Left ventricle myocardium inferior (tissue), 1 donor: ENCODE results near the gene GAB2. TPM values are rescaled to one million over a fixed set of nuclear protein-coding genes. Genes with fewer than 3 reads are reported as not detected.
A peak's percentile ranks its signal among the peaks of the same experiment; 100 is the strongest.

Source experiments
- DNase-seq: peaks from one replicate; pipeline ENCODE4 v3.0.0-alpha.2; 2020
- H3K27ac ChIP-seq: fragments of 200-600 bp; replicated peaks from 2 replicates; pipeline ENCODE4 v1.8.0; 2021
- H3K27me3 ChIP-seq: fragments of 200-600 bp; 2 replicates; pipeline ENCODE4 v1.8.0; 2021; ENCODE audit warnings: low read depth
- H3K36me3 ChIP-seq: fragments of 200-600 bp; 2 replicates; pipeline ENCODE4 v1.8.0; 2021
- H3K4me1 ChIP-seq: fragments of 200-600 bp; 2 replicates; pipeline ENCODE4 v1.8.0; 2021
- H3K4me3 ChIP-seq: fragments of 200-600 bp; 2 replicates; pipeline ENCODE4 v1.8.0; 2021; ENCODE audit warnings: mild to moderate bottlenecking, moderate library complexity
- H3K9me3 ChIP-seq: fragments of 200-600 bp; replicated peaks from 2 replicates; pipeline ENCODE4 v1.8.0; 2021
- intact Hi-C: fragments of 100-400 bp; cut with micrococcal nuclease; formaldehyde crosslinking; loops from one replicate; pipeline ENCODE4 v1.11.0; 2022
- total RNA-seq: library from RNA; stranded (reverse); fragmentation: NEBNext Ultra II Directional; extraction: Animal tissue kit (Norgen Biotek cat#: 25700); gene quantifications from one replicate; pipeline ENCODE4 v1.2.1, GENCODE V29; 2021
- TF ChIP-seq, protein P1 (sequence below): fragments of 200-600 bp; IDR thresholded peaks from 2 replicates; pipeline ENCODE4 v1.8.0; 2021; ENCODE audit warnings: antibody characterized with exemption, mild to moderate bottlenecking, borderline replicate concordance
- donor health status: DM: no; HTN: yes; CAD: no; lungs with severe emphysema.

Gene GAB2
- total RNA-seq, 1 donor from 2014 or later, result 27.4 TPM

DNA sequence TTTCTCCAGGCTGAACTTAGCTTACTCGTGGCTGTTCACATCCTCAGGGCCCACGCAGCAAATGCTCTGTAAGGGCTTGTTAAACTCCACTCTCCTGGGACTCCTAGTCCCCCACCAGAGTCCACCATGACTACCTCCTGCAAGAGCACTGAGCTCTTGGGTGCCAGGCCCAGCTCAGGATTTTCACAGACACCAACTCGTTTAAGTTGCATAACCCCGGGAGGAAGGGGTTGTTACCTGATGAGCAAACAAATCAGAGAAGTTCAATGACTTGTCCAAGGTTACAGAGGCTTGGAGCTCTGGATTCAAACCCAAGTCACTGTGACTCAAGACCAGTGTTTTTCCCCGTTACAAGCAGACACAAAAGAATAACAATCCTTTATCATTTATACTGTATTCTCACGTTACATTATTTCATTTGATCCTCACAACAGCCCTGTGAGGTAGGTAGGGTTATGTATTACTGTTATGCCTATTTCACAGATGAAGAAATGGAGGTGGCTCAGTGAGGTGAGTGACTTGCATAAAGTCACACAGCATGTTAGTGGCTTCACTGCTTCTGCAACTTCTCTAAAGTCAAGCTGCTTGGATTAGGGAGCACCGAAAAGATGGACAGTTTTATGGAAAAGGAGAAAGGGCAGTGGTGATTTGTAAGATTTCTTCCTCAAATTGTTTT, 246.6 kb downstream of the GAB2 start:
- Histone ChIP-seq H3K4me1 (peaks cover 63% of the 10 kb centered on the region), H3K9me3 (no peaks in the 10 kb centered on the region), H3K27ac (peak overlapping the region; percentile 92), H3K4me3 (no peak overlapping the region), H3K27me3 (no peaks in the 10 kb centered on the region), H3K36me3 (peaks cover 18% of the 10 kb centered on the region)
- no peak for DNase-seq
- intact Hi-C loops, result no loop called here
- TF ChIP-seq, protein P1, sequence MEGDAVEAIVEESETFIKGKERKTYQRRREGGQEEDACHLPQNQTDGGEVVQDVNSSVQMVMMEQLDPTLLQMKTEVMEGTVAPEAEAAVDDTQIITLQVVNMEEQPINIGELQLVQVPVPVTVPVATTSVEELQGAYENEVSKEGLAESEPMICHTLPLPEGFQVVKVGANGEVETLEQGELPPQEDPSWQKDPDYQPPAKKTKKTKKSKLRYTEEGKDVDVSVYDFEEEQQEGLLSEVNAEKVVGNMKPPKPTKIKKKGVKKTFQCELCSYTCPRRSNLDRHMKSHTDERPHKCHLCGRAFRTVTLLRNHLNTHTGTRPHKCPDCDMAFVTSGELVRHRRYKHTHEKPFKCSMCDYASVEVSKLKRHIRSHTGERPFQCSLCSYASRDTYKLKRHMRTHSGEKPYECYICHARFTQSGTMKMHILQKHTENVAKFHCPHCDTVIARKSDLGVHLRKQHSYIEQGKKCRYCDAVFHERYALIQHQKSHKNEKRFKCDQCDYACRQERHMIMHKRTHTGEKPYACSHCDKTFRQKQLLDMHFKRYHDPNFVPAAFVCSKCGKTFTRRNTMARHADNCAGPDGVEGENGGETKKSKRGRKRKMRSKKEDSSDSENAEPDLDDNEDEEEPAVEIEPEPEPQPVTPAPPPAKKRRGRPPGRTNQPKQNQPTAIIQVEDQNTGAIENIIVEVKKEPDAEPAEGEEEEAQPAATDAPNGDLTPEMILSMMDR, result no peak

DNA sequence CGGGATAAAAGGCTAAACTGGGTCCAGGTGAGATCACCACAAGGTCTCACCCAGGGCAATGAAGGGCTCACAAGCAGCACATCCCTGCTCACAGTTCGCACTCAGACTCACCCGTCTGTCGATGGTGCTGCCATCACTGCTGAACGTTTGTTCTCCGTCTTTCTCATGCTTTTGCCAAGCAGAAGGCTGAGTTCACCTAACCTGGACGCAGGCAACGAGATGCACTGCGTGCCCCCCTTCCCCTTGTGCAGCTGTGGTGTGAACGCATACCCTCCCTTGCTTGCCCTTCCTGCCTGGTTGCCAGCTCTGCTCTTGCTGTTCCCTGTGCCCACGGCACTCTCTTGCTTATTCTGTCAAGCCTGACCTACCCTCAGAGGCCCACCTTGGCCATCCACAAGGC, 247.2 kb downstream of the GAB2 start:
- peaks cover 63% of the 10 kb centered on the region for H3K4me1 ChIP-seq
- intact Hi-C loops, result no loop called here

DNA sequence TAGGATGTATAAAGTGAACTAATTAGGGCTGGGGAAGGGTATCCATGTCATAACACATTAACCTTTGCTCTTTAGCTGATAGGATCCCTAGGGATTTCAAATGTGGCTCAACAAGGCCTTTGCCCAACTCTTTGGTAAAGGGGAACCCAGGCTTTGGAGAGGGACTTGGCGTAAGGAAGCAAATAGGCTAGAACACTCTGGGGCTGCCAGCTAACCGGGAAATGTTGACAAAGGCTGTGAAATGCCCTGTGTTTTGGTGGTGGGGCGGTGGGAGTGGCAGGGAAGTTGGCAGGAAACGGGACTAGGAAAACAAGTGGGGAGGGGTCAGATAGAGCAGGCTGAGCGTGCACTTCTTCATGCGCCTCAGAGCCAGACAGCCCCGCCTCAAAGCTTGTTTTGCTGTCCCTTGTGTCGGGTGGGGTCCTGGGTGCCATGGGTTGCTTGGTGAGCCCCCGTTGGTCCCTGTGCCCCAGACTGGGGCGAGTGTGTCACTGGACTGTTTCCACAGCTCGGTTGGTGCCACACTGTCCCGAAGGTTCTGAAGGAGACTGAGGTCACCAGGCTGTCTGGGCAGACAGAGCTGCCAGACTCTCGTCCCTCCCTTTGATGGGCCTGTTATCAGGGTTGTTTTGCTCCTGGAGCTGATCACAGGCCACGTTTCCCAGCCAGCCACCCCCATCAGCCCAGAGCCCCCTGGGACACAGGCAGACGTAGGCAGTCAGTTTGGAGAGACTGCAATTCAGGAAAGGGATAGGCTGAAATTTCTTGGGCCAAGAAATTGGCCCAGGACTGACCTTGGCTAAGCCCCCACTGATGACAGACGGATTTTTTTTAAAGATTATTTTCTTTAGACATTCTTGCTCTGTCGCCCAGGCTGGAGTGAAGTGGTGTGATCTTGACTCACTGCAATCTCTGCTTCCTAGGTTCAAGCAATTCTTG, 248.8 kb downstream of the GAB2 start:
- TF ChIP-seq, protein P1, result no peak
- peaks cover 11% of the 10 kb centered on the region for H3K36me3 ChIP-seq
- H3K27ac ChIP-seq, result peak overlapping the region; percentile 92
- intact Hi-C loops, result no loop called here
- peak; percentile 87 for DNase-seq
- no peaks in the 10 kb centered on the region for H3K27me3 ChIP-seq
- H3K9me3 ChIP-seq, result no peaks in the 10 kb centered on the region
- peak overlapping the region; percentile 17 for H3K4me3 ChIP-seq
- peaks cover 59% of the 10 kb centered on the region for H3K4me1 ChIP-seq

More for the DNA sequence above, 247.2 kb downstream of the GAB2 start:
- TF ChIP-seq, protein P1, result no peak
- no peak overlapping the region for H3K4me3 ChIP-seq
- DNase-seq, result no peak
- peaks cover 18% of the 10 kb centered on the region for H3K36me3 ChIP-seq
- H3K27me3 ChIP-seq, result no peaks in the 10 kb centered on the region
- peak overlapping the region; percentile 92 for H3K27ac ChIP-seq
- no peaks in the 10 kb centered on the region for H3K9me3 ChIP-seq

DNA sequence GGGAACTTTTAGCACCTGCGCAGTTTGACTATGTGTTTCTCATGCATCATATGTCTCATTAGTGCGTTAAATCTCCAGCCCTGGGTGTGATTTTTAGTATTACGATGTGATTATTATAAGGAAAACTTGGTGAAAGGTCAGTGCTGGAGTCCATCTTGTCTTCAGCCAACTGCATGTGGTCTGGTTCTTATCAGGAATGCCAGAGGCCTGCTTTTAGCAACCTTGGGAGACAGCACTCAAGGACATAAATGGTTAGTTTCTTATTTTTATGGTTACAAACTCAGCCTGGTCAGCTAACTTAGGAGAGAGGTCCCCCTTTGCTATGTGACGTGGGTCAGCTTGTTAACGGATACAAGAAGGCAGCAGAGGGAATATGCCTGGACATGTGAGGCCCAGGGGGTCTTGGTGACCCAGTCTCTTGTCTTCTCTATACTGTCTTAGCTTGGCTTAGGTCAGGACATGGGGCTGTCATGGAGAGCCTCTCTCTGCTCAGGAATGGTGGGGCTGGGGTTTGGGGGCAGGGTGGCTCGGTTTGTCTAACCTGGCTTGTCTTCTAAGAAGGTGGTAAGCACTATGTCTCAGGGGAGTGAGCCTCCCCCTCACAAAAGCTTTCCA, 250.7 kb downstream of the GAB2 start:
- peak overlapping the region; percentile 92 for H3K27ac ChIP-seq
- H3K4me3 ChIP-seq, result no peak overlapping the region
- TF ChIP-seq, protein P1, result no peak
- no peaks in the 10 kb centered on the region for H3K9me3 ChIP-seq
- H3K27me3 ChIP-seq, result no peaks in the 10 kb centered on the region
- H3K36me3 ChIP-seq, result no peaks in the 10 kb centered on the region
- H3K4me1 ChIP-seq, result peaks cover 59% of the 10 kb centered on the region
- intact Hi-C loops, result no loop called here
- DNase-seq, result no peak

Other genes starting within 250 kb of the GAB2 start
- gene KCTD21, start 229.2 kb downstream of the GAB2 start, total RNA-seq, result 8.6 TPM
- 5.8 TPM for gene USP35, start 228.9 kb downstream of the GAB2 start, total RNA-seq
- 17.5 TPM for gene NARS2, start 157.0 kb upstream of the GAB2 start, total RNA-seq